Dermis microvascular lymphatic vessel endothelial cell (primary cell): ENCODE results near the gene MAZ. TPM values are rescaled to one million over a fixed set of nuclear protein-coding genes. Genes with fewer than 3 reads are reported as not detected.

Experiments
- DNase-seq, 2 donors: peaks; one replicate each; pipeline versions ENCODE4 v3.0.0 to v3.0.0-alpha.2; 2010; ENCODE audit warnings: low read depth in 2 of 2
- total RNA-seq: library from RNA; depleted of rRNA; stranded (reverse); fragments of >200 nt; gene quantifications from 2 replicates; pipeline ENCODE4 v1.2.1, GENCODE V29; 2014

The MAZ gene
- total RNA-seq, 1 donor from 2014 or later: 139 TPM

DNA sequence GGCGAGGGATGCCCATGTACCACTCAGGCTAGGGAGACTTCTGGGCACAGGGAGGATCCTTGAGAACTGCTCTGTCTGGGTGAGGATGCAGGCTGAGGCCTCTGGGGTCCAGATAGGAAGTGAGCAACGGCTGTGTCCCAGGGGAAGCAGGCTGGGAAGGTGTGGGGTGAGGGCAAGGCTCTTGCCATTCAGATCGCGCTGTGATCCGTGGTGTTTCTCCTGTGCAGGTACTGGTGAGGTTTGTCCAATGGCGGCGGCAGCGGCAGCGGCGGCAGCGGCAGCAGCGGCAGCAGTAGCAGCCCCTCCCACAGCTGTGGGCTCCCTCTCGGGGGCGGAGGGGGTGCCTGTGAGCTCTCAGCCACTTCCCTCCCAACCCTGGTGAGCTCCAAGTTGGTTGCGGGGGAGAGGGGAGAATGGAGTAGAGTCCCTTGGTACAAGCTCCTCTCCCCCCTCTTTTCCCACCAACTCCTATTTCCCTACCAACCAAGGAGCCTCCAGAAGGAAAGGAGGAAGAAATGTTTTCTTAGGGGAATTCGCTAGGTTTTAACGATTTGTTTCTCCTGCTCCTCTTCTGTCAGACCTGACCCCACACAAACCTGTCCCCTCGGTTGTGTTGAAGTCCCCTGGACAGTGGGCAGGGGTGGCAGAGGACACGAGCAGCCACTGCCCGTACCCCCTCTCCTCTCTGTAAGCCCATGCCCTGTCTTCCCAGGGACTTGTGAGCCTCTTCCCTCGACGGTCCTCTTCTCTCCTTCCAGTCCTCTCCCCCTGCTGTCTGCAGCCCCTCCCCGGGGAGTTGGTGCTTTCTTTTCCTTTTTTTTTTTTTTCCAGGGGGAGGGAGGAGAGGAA, 3.7 kb downstream of the MAZ start:
- no peak for DNase-seq

DNA sequence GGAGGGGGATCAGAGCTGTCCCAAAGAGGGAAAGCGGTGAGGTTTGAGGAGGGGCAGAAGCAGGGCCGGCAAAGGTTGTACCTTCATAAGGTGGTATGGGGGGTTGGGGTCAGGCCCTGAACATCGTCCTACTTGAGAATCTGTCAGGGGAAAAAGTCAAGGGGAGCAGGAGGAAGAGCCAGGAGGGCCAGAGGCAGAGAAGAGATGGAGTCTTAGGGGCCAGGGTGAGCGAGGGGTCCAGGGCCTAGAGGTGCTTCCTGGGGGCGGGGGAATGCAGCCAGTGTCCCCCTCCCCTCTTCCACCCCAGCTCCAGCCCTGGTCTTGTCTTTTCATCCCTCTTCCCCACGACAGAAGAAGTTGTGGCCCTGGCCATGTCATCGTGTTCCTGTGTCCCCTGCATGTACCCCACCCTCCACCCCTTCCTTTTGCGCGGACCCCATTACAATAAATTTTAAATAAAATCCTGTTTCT, 4.4 kb downstream of the MAZ start:
- no peak for DNase-seq

- peak in 1 of 2 donors; percentile 95 for DNase-seq
Measured at GRCh38 chr16:29811170-29811895, 5.0 kb downstream of the MAZ start.

DNA sequence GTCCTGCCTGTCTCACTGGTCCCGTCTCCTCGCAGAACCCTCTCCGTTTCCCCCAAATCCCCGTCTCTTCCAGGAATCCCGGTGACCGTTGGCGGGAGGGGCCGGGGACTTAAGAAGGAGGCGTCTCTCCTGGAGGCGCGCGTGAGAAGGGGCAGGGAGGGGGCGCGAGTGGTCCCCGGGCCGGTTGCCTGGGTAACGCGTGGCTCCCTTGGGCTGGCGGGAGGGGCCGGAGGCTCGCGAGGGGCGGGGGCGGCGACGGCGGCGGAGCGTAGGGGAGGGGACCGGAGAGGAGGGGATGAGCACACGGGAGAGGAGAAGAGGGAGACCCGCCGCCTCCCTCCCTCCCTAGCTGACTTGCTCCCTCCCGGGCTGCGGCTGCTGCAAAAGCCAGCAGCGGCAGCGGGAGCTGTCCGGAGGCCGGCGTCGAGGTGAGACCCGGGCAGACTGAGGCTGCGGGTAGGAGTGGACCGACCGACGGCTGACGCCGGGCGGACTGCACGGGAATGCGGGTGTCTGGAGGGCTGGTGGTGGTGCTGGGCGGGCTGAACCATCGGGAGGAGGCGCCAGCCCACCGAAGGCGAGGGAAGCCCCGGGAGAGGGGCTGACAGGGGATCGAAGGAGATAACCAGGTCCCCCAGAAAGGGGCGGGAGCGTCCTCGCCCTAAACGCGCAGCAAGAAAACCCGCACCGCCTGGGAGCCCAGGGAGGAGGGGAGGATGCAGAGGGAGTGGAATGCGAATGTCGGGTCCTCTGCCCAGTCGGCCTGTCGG, 5.8 kb downstream of the MAZ start, which contains the start of gene PRRT2:
TSS of gene PRRT2 (plus strand) at position 298 of the 770 bp plus-strand sequence. CDS start 862 bp downstream, outside the sequence.
- peak in 1 of 2 donors; percentile 48 for DNase-seq

- DNase-seq: no peak
Measured at GRCh38 chr16:29812754-29813643, 6.7 kb downstream of the MAZ start.

DNA sequence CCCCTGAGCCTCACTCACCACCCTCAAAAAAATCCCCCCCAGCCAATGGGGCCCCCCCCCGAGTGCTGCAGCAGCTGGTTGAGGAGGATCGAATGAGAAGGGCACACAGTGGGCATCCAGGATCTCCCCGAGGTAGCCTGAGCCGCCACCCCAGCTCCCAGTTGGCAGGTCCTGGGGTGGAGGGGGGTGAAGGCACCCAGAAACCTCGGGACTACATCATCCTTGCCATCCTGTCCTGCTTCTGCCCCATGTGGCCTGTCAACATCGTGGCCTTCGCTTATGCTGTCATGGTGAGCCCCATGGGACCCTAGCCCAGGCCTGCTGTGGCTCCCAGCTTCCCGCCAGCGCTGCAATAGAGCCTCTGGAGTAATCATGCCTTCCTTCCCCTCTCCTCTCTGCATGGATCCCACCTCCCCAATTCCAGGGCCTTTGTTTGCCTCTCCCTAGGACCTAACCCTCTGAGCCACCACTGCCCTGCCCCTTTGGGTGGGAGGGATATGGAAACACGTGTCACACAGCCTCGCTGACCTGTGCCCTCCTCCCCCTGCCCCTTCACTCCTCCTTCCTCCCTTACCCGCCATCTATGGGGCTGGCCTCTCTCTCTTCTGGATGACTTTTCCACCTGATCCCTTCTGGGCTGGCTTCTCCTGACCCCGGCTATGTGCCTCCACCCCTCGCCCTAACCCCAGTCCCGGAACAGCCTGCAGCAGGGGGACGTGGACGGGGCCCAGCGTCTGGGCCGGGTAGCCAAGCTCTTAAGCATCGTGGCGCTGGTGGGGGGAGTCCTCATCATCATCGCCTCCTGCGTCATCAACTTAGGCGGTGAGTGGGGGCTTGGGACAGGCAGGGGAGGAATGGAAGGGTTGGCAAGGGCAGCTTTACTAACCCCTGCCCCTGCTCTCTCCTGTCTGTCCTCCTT, 7.6 kb downstream of the MAZ start:
- no peak for DNase-seq

DNA sequence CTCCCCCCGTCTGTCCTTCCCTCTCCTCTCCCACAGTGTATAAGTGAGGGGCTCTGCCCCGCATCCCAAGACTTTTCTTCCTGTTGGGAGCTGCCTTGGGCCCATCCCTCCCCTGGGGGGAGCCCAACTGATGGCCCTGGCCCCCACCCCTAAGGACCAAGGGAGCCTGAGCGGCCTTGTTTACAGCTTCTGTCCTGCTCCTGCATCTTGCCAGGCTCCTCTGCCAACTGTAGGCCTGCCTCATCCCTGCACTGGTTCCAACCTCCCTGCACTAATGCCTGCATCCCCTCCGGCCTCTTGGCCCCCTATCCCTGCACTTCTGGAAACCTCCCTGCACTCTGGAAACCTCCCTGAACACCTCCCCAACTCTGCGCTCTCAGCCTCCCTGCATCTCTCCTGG, 8.3 kb downstream of the MAZ start:
- no peak for DNase-seq

- DNase-seq: peak in 1 of 2 donors; percentile 33
Measured at GRCh38 chr16:29815032-29815721, 8.8 kb downstream of the MAZ start.

DNA sequence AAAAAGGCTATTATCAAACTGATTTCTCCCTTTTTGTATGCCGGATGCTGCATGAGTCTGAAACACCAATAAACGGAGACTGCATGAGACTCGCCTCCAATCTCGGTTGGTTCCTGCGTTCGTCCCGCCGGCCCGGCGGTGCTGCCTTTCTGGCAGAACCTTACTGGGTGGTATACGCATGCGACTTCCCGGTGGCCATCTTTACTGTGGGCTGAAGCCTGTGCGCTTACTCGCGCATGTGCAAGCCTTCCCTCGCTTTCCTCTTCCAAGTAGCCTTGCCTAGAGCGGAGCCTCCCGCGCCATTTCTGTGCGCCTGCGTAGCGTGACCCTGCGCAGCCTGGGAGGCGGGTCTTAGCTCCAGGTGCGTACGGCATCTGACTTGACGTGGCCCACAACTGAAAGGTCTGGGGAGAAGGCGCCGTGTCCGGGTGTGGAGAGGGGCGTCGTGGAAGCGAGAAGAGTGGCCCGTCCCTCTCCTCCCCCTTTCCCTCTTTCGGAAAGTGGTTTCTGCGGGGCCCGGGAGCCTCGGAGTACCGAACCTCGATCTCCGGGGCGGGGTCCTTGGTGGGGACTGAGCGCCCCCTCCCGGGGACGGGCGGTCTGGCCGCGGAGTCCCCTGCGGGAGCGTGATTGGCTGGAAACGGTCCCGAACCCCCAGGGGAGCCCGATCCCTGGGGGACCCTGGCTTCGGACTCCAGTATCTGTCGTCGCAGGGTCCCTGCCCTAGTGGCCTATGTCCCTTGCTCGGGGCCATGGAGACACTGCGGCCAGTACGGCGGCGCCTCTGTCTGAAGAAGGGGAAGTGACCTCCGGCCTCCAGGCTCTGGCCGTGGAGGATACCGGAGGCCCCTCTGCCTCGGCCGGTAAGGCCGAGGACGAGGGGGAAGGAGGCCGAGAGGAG, 9.7 kb downstream of the MAZ start, which contains the start of gene PAGR1:
TSS of gene PAGR1 (plus strand) at position 360 of the 901 bp plus-strand sequence. CDS start at position 734, 374 bp downstream.
- DNase-seq: peak; percentile 99 to 100

DNA sequence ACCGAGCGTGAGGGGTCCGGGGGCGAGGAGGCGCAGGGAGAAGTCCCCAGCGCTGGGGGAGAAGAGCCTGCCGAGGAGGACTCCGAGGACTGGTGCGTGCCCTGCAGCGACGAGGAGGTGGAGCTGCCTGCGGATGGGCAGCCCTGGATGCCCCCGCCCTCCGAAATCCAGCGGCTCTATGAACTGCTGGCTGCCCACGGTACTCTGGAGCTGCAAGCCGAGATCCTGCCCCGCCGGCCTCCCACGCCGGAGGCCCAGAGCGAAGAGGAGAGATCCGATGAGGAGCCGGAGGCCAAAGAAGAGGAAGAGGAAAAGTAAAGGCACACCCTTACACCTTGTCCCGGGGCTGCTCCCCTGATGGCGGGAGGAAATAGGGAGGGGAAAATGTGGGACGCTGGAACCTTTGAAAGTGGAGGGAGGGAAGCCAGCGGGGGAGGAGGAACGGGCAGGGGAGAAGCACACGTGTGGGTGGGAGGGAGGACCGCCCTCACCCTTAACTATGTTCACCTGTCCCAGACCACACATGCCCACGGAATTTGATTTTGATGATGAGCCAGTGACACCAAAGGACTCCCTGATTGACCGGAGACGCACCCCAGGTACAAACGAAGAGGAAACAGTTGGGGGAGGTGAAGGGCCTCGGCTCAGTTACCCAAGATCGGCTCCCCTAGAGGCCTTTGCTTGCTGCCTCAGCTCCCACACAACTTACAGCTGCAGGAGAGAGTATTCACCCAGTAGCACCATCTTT, 10.5 kb downstream of the MAZ start:
- peak in 1 of 2 donors; percentile 63 for DNase-seq

DNA sequence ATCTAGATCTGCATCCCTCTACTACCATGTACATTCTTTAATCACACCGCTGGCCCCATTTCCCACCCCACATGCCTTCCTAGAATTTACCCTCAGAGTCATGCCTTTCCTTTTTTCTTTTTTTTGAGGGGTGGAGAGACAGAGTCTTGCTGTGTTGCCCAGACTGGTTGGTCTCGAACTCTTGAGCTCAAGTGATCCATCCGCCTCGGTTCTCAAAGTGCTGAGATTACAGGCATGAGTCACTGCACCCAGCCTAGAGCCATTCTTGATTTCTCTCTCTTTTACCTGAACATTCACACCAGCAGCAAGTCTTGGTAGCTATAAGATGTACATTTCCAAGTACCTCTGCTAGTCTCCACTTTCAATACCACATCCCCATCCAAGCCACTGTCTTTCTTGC, 11.8 kb downstream of the MAZ start:
- no peak for DNase-seq

DNA sequence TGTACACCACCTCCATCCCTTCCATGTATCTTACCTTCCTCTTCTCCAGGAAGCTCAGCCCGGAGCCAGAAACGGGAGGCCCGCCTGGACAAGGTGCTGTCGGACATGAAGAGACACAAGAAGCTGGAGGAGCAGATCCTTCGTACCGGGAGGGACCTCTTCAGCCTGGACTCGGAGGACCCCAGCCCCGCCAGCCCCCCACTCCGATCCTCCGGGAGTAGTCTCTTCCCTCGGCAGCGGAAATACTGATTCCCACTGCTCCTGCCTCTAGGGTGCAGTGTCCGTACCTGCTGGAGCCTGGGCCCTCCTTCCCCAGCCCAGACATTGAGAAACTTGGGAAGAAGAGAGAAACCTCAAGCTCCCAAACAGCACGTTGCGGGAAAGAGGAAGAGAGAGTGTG, 13.2 kb downstream of the MAZ start:
- DNase-seq: no peak

DNA sequence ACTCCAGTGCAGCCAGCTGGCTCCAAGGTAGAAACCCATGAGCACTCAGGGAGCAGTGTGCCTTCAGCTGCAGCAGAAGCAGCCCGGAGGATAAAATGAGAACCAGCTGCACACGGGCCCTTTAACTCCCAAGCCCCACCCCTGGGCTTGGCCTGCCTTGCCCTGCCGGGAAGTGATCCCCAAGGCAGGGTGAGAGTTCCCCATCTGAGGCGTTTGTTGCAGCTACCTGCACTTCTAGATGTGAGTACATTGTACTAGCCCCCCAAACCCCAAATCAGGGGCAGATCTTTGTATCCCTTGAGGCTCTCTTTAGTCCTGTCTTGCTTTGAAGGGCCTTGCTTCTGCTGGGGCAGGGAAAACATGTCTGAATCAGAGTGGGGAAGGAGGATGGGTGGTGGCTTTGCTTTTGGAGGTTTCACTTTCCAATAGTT, 14.0 kb downstream of the MAZ start, which contains the start of gene MVP:
TSS of gene MVP (plus strand) at position 192 of the 431 bp plus-strand sequence. CDS start 10,088 bp downstream, outside the sequence.
- peak in 1 of 2 donors; percentile 51 for DNase-seq

GRCh38 chr16:29820730-29821642, 14.7 kb downstream of the MAZ start:
- DNase-seq: peak in 1 of 2 donors; percentile 57

DNA sequence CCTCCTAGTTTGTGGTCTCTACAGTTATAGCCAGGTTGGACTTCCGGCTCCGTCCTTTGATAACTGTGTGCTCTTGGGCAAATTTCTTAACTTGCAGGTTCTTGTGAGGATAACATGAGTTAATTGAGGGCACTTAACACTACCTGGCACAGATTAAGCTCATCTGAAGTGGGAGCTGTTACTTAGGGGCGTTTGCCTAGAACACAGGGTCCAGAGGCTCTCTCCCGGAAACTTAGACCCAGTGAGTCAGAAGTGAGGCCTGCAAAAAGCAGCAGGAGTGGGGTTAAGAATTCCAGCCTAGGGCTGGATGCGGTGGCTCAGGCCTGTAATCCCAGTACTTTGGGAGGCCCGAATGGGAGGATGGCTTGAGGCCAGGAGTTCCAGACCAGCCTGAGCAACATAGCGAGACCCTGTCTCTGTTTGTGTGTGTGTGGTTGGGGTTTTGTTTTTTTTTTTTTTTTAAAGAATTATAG, 15.3 kb downstream of the MAZ start:
- DNase-seq: peak in 1 of 2 donors; percentile 80
